Psoas muscle (tissue), 8 donors: ENCODE data around the gene CHMP5. TPM values are rescaled to one million over a fixed set of nuclear protein-coding genes. Genes with fewer than 3 reads are reported as not detected.

Experiments used
- ATAC-seq, 4 donors: fragments of 200-7000 bp; cut with Tn5 transposase; one replicate each; pipeline ENCODE4 v1.9.1; 2020; ENCODE audit warnings: moderate library complexity in 3 of 4, mild to moderate bottlenecking in 2 of 4
- DNase-seq, 2 donors: peaks; one replicate each; pipeline ENCODE4 v3.0.0-alpha.2; 2020
- H3K27ac ChIP-seq: fragments of 200-600 bp; one replicate; pipeline ENCODE4 v1.8.0; 2022
- H3K27me3 ChIP-seq, 3 donors: fragments of 200-600 bp in 1 of 3; one replicate each; pipeline versions ENCODE4 v1.6.1 to v1.8.0; 2013 to 2022; ENCODE audit warnings: low read length in 2 of 3, mild to moderate bottlenecking in 2 of 3, moderate library complexity in 1 of 3; ENCODE audit not compliant: insufficient read depth in 3 of 3
- H3K36me3 ChIP-seq, 2 donors: fragments of 200-600 bp in 1 of 2; one replicate each; pipeline versions ENCODE4 v1.6.1 to v1.8.0; 2013 to 2022; ENCODE audit warnings: low read depth in 1 of 2, mild to moderate bottlenecking in 1 of 2, moderate library complexity in 1 of 2; ENCODE audit not compliant: insufficient read depth in 1 of 2
- H3K4me1 ChIP-seq: fragments of 200-600 bp; one replicate; pipeline ENCODE4 v1.8.0; 2022
- H3K4me3 ChIP-seq: fragments of 200-600 bp; one replicate; pipeline ENCODE4 v1.8.0; 2022; ENCODE audit warnings: mild to moderate bottlenecking
- H3K9me3 ChIP-seq: fragments of 200-600 bp; one replicate; pipeline ENCODE4 v1.8.0; 2022
- WGBS, 3 donors: extraction: QIAGEN DNeasy Blood & Tissue Kit; methylation state at CpG; one replicate each; pipeline versions ENCODE4 v1.1.6 to v1.1.7; 2013; 5-methylcytosine and 5-hydroxymethylcytosine counted together
- intact Hi-C, 2 donors: fragments of 100-400 bp; cut with DNase I; formaldehyde crosslinking; loops; one replicate each; pipeline versions ENCODE4 v1.11.0 to v1.14.2; 2022
- polyA plus RNA-seq, 3 donors: library from polyadenylated mRNA; stranded (reverse); fragments of 200-250 nt; gene quantifications; one replicate each; pipeline ENCODE4 v1.2.3, GENCODE V29; 2013
- total RNA-seq, 4 donors: library from RNA; stranded (reverse); fragmentation: NEBNext Ultra II Directional in 2 of 4; extraction: Animal tissue kit (Norgen Biotek cat#: 25700) in 2 of 4; gene quantifications; one replicate each; pipeline versions ENCODE4 v1.2.1 to v1.2.4, GENCODE V29; 2021 to 2023
- TF ChIP-seq, protein P1 (sequence below): fragments of 200-600 bp; IDR thresholded peaks from one replicate; pipeline ENCODE4 v1.8.0; 2022; ENCODE audit warnings: antibody characterized with exemption
- donor health status: healthy with polysubstance abuse.
- donor health status: DM: no; HTN: no; CAD: no; lungs with moderate emphysema.
- donor health status: Bipolar disorder and iron deficiency.
- donor health status: healthy.
- donor health status: DM: yes; HTN: yes; CAD: no.
- donor health status: DM: no; HTN: no; CAD: no.
- donor health status: DM: no; HTN: no; CAD: no.
- donor health status: DM: yes; HTN: yes; CAD: no.

Gene CHMP5
- total and polyA plus RNA-seq, 7 donors = 28.7 to 80.4 (median 38.3) TPM

DNA sequence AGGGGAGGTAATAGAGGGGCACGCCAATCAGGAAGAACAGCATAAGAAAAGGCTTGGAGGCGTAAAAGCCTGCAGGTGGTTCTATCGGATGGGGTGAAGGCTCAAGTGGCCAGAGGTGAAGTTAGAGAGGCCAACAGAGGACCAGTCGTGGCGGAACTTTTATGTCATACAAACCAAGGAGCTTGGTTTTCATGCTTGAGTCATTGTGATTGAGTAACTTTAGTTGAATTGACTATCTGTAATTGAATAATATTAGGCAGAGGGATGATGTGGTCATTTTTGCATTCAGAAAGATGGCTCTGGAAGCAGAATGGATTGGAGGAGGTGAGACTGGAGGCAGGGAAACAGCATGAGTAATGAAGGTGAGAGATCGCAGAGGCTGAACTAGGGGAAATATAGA lies 32.0 kb upstream of the CHMP5 start:
- ATAC-seq = no peak
- intact Hi-C loops = no loop called here

DNA sequence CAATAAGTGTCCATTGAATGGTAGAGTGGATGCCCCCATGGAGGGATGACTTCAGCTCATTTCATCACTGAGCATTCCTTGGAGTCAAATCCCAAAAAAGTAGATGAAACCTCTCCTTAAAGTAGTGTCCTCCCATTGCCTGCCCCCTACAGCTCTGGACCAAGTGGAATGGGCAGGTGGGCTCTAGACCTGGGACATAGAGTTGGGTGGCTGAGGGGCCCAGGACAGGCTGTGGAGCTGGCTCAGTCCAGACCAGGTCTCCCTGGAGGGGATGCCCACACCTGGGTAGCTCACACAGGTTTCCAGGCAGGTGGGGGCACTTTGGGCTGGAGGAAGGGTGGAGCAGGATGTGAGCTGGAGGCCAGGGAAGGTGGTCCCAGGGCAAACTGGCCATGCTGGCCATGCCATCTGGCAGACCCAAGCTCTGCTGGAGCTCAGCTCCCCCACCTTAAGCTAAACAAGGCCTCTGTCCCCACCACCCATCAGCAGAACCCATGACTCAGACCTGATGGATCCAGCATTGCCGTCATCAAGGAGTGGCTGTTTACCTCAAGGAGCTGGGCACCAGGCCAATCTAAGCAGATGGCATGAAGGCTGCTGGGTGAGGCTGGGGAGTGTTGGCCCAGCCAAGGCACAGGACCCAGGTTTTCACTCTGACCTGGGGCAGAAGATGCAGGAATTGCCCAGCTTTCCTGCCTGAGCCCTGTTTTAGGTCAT lies 31.1 kb upstream of the CHMP5 start:
- H3K36me3 ChIP-seq = no peaks in the 10 kb centered on the region
- no peak overlapping the region for H3K27ac ChIP-seq
- H3K27me3 ChIP-seq = no peaks in the 10 kb centered on the region
- ATAC-seq = peak in 3 of 4 donors; percentile 34 to 56 (median 46)
- intact Hi-C loops = no loop called here
- WGBS, 3 donors = 29 to 42% (median 40%) methylated on average over 1 of the region's 1 CpG
- no peaks in the 10 kb centered on the region for H3K4me1 ChIP-seq
- H3K4me3 ChIP-seq = no peak overlapping the region
- no peaks in the 10 kb centered on the region for H3K9me3 ChIP-seq
- TF ChIP-seq, protein P1, sequence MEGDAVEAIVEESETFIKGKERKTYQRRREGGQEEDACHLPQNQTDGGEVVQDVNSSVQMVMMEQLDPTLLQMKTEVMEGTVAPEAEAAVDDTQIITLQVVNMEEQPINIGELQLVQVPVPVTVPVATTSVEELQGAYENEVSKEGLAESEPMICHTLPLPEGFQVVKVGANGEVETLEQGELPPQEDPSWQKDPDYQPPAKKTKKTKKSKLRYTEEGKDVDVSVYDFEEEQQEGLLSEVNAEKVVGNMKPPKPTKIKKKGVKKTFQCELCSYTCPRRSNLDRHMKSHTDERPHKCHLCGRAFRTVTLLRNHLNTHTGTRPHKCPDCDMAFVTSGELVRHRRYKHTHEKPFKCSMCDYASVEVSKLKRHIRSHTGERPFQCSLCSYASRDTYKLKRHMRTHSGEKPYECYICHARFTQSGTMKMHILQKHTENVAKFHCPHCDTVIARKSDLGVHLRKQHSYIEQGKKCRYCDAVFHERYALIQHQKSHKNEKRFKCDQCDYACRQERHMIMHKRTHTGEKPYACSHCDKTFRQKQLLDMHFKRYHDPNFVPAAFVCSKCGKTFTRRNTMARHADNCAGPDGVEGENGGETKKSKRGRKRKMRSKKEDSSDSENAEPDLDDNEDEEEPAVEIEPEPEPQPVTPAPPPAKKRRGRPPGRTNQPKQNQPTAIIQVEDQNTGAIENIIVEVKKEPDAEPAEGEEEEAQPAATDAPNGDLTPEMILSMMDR = no peak
- DNase-seq = no peak

More for the DNA sequence above, 32.0 kb upstream of the CHMP5 start:
- TF ChIP-seq, protein P1 = no peak
- DNase-seq = no peak
- H3K4me1 ChIP-seq = no peaks in the 10 kb centered on the region
- no peak overlapping the region for H3K27ac ChIP-seq
- WGBS, 3 donors = 87 to 95% (median 92%) methylated on average over 6 of the region's 6 CpGs
- H3K27me3 ChIP-seq = no peaks in the 10 kb centered on the region
- H3K4me3 ChIP-seq = no peak overlapping the region
- no peaks in the 10 kb centered on the region for H3K36me3 ChIP-seq
- H3K9me3 ChIP-seq = no peaks in the 10 kb centered on the region

DNA sequence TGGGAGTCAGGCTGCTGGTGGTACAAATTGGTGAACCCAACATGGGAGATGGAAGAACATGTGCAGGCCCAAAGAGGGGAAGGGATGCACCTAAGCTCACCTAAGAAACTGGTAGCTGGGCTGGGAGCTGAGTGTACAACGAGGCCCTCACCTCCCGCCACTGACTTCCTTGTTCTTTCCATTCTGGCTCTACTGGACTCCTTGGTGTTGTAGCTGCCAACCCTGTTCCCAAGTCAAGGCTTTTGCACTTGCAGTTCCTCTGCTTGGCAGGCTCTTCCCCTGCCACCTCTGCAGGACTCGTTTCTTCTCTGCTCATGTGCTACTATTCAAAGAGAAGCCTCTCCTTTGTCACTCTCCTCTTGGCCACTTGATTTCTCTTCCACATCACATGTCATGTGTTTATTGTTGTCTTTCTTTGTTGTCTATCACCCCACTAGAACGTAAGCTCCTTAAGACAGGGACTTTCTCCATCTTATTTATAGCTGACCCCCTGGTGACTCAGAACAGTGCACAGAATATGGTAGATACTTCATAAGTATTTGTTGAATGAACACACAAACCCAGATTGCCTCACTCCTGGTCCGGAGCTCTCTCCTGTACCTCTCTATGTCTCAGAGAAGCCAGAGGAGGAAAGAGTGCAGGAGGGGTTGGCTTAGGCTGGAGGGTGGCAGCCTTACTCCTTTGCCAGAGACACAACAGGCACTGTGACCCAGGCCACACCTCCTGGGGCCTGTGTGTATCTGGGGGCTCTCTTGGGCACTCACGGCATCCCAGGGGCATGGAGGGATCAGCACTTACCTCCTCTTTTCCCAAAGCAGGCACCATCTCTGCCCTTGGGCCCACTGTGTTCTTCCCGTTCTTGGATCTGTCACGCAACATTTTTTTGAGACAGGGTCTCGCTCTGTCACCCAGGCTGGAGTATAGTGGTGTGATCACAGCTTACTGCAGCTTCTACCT lies 30.1 kb upstream of the CHMP5 start:
- TF ChIP-seq, protein P1 = no peak
- WGBS, 3 donors = 72 to 87% (median 77%) methylated on average over 9 of the region's 9 CpGs
- Histone ChIP-seq H3K4me3 (no peak overlapping the region), H3K27ac (no peak overlapping the region), H3K36me3 (no peaks in the 10 kb centered on the region), H3K4me1 (peaks cover 10% of the 10 kb centered on the region), H3K27me3 (no peaks in the 10 kb centered on the region), H3K9me3 (no peaks in the 10 kb centered on the region)
- ATAC-seq (no peak), DNase-seq (no peak)
- intact Hi-C loops = no loop called here

DNA sequence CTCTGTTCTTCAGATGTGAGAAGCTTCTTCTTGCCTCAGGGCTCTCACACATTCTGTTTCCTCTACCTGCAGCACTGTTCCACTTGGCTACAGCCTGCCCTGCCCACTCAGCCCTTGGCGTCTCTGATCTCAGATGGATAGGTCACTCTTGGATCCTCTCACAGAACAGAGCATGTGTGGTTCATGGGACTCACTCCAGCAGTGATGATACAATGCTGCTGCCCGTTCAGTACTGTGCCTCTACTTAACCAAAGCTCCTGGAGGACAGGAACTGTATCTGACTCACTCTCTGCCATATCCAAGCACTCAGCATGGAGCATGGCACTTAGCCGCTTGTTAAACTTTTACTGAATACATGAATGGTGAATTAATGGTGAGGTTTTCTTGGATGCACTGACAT lies 28.3 kb upstream of the CHMP5 start:
- no peaks in the 10 kb centered on the region for H3K27me3 ChIP-seq
- 74 to 78% (median 78%) methylated on average over 3 of the region's 3 CpGs for WGBS, 3 donors
- TF ChIP-seq, protein P1 = no peak

More for the DNA sequence above, 28.3 kb upstream of the CHMP5 start:
- intact Hi-C loops = no loop called here
- no peak for ATAC-seq
- no peak for DNase-seq
- Histone ChIP-seq H3K27ac (no peak overlapping the region), H3K4me3 (no peak overlapping the region), H3K4me1 (peaks cover 15% of the 10 kb centered on the region), H3K9me3 (no peaks in the 10 kb centered on the region), H3K36me3 (no peaks in the 10 kb centered on the region)
